Stimulated activated CD8-positive, alpha-beta memory T cell treated with anti-CD3 and anti-CD28 coated beads, Interleukin-7, amount 100 ng/mL, for 1 hour (primary cell): ENCODE results near the gene KRT74.

Experiments
- DNase-seq, 2 donors: peaks; one replicate each; pipeline ENCODE4 v3.0.0-alpha.2; 2020; ENCODE audit warnings: low read depth in 2 of 2

Gene KRT74

GRCh38 chr12:52521175-52521567 is 52.5 kb downstream of the KRT74 start:
- DNase-seq, result no peak

- no peak for DNase-seq
Observed at GRCh38 chr12:52519826-52520662, 53.6 kb downstream of the KRT74 start, which contains the start of gene KRT5. Gene KRT5, minus strand, starts transcription at chr12:52520394. Its CDS starts 98 bp downstream, at chr12:52520296.

DNA sequence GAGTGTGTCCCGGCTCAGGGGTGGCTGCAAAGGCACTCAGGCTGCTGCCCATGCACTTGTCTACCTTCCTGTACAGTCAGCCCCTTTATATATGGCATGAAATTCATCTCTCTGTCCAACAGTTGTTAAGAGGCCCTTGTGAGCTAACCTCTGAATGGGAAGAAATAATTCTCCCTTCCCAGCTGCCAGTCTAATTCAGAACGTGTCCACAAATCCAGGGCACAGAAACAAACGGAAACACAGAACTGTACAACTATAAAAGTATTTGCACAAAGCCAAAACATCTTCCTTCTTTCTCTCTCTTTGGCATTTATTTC is 54.3 kb downstream of the KRT74 start:
- no peak for DNase-seq

DNA sequence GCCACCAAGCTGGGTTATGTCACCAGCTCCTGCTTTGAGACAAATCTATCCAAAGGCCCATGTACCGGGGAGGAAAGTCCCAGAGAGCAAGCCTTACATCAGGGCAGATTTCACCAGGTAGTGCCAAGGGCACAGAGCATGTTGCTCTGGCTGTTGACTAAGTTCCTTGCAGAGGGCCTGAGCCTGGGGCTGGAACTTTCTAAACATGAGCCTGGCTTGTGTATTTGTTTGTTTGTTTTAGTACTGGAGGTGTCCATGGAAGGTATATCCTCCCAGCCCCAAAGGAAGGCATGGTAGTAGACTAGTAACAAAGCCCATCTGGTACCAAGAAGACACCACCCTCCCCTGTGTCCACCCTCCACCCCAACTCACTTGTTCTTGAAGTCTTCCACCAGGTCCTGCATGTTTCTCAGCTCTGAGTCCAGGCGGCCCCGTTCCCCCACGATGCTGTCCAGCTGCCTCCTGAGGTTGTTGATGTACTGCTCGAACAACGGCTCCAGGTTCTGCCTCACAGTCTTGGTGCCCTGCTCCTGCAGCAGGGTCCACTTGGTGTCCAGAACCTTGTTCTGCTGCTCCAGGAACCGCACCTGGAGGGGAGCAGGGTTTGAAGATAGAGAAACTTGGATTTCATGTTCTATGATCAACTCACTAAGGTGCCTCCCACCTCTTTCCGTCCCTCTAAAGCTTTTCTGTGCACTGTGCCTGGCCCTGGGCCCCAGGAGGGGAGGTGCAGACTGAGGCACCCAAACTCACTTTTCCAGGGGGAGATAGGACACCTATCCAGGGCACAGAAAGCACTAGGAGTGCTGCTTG is 54.9 kb downstream of the KRT74 start:
- no peak for DNase-seq

GRCh38 chr12:52517888-52518287 is 55.8 kb downstream of the KRT74 start:
- DNase-seq, result no peak

GRCh38 chr12:52517005-52517835 is 56.4 kb downstream of the KRT74 start:
- no peak for DNase-seq

DNA sequence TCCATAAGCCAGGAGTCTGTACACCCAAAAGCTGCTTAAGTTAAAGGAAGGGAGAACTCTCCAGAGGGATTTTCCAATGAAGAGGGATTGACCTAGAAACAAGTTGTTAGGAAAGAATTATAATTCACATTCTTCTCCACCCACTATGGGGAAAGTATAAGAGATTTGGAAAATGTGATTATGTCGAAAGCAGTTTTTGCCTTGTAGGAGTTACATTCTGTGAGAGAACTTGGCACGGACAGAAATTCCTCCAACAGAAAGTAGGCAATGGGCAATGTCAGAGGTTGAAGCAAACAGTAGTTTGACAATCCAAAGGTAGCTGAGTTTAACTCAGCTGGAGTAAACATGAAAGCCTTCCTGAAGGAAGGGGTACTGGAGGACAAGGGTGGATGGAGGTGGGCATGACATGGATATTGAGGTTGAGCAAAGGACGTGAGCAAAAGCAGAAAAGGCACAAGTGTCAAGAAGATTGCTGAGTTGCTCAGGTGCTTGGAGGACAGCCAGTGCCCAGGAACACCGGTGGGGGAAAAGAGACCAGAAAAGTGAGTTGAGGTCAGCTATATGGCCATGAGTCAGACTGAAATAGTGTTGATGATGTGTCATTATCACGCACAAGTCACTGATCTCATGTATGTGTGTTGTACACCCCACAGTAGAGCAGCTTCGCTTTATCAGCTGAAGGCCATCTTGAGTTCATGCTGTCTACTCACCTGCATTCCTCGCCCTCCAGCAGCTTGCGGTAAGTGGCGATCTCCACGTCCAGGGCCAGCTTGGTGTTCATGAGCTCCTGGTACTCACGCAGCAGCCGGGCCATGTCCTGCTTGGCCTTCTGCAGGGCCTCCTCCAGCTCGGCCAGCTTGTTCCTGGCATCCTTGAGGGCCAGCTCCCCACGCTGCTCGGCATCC is 57.5 kb downstream of the KRT74 start:
- DNase-seq, result no peak
